Immature natural killer cell (primary cell): Measurements from ENCODE around the gene TMCO4. TPM values are rescaled to one million over a fixed set of nuclear protein-coding genes. Genes with fewer than 3 reads are reported as not detected.

Source experiments
- DNase-seq, 3 donors: peaks; one replicate each; pipeline ENCODE4 v3.0.0; 2022; ENCODE audit warnings: mixed read lengths in 1 of 3
- H3K27ac Mint-ChIP-seq, 6 donors: one replicate each; pipeline ENCODE4 v1.8.0; 2020; ENCODE audit warnings: mixed read lengths in 6 of 6, mild to moderate bottlenecking in 5 of 6, inconsistent platforms in 4 of 6, moderate library complexity in 3 of 6
- H3K27me3 Mint-ChIP-seq, 3 donors: one replicate each; pipeline ENCODE4 v1.8.0; 2020 to 2021; ENCODE audit warnings: low read depth in 3 of 3, mild to moderate bottlenecking in 3 of 3, mixed read lengths in 3 of 3, moderate library complexity in 3 of 3, inconsistent platforms in 1 of 3
- H3K36me3 Mint-ChIP-seq, 3 donors: one replicate each; pipeline ENCODE4 v1.8.0; 2020; ENCODE audit warnings: mixed read lengths in 3 of 3, inconsistent platforms in 2 of 3, mild to moderate bottlenecking in 2 of 3
- H3K4me1 Mint-ChIP-seq, 2 donors: one replicate each; pipeline ENCODE4 v1.8.0; 2020; ENCODE audit warnings: inconsistent platforms in 2 of 2, mild to moderate bottlenecking in 2 of 2, mixed read lengths in 2 of 2, moderate library complexity in 1 of 2
- H3K4me3 Mint-ChIP-seq, 5 donors: one replicate each; pipeline ENCODE4 v1.8.0; 2020; ENCODE audit warnings: mild to moderate bottlenecking in 5 of 5, mixed read lengths in 5 of 5, inconsistent platforms in 3 of 5, moderate library complexity in 3 of 5
- H3K9me3 Mint-ChIP-seq, 6 donors: one replicate each; pipeline ENCODE4 v1.8.0; 2020; ENCODE audit warnings: mild to moderate bottlenecking in 6 of 6, mixed read lengths in 6 of 6, inconsistent platforms in 4 of 6, moderate library complexity in 3 of 6
- polyA plus RNA-seq, 3 donors: library from polyadenylated mRNA; unstranded; fragments of 300-500 nt; fragmentation: Illumina TruSeq; gene quantifications; one replicate each; pipeline ENCODE4 v1.2.3, GENCODE V29; 2021

Gene TMCO4
- polyA plus RNA-seq, 3 donors from 2014 or later = 13.1 to 17.0 (median 16.9) TPM

GRCh38 chr1:19743180-19743579 lies 56.5 kb downstream of the TMCO4 start:
- H3K27ac Mint-ChIP-seq = no peak overlapping the region
- no peak for DNase-seq
- peaks cover 18 to 42% (median 38%) of the 10 kb centered on the region in 3 donors for H3K36me3 Mint-ChIP-seq
- H3K4me1 Mint-ChIP-seq = no peaks in the 10 kb centered on the region
- H3K27me3 Mint-ChIP-seq = peaks cover 0 to 2% (median 0%) of the 10 kb centered on the region in 3 donors
- H3K4me3 Mint-ChIP-seq = no peak overlapping the region
- H3K9me3 Mint-ChIP-seq = no peaks in the 10 kb centered on the region

GRCh38 chr1:19739628-19740027 lies 60.1 kb downstream of the TMCO4 start:
- Mint-ChIP-seq H3K36me3 (peaks cover 13 to 41% (median 39%) of the 10 kb centered on the region in 3 donors), H3K4me3 (no peak overlapping the region), H3K27ac (no peak overlapping the region), H3K27me3 (peaks cover 0 to 3% (median 0%) of the 10 kb centered on the region in 3 donors), H3K4me1 (no peaks in the 10 kb centered on the region), H3K9me3 (no peaks in the 10 kb centered on the region)
- DNase-seq = no peak

GRCh38 chr1:19738669-19739068 lies 61.0 kb downstream of the TMCO4 start:
- Mint-ChIP-seq H3K9me3 (no peaks in the 10 kb centered on the region), H3K4me1 (no peaks in the 10 kb centered on the region), H3K27me3 (peaks cover 0 to 2% (median 0%) of the 10 kb centered on the region in 3 donors), H3K4me3 (no peak overlapping the region), H3K36me3 (peaks cover 12 to 43% (median 40%) of the 10 kb centered on the region in 3 donors), H3K27ac (no peak overlapping the region)
- DNase-seq = no peak

GRCh38 chr1:19738076-19738475 lies 61.6 kb downstream of the TMCO4 start:
- no peak overlapping the region for H3K4me3 Mint-ChIP-seq
- H3K4me1 Mint-ChIP-seq = no peaks in the 10 kb centered on the region
- H3K9me3 Mint-ChIP-seq = no peaks in the 10 kb centered on the region
- peaks cover 12 to 44% (median 36%) of the 10 kb centered on the region in 3 donors for H3K36me3 Mint-ChIP-seq
- DNase-seq = no peak
- peaks cover 0 to 1% (median 0%) of the 10 kb centered on the region in 3 donors for H3K27me3 Mint-ChIP-seq
- H3K27ac Mint-ChIP-seq = no peak overlapping the region

GRCh38 chr1:19737104-19737825 lies 62.5 kb downstream of the TMCO4 start:
- no peak for DNase-seq
- H3K4me1 Mint-ChIP-seq = no peaks in the 10 kb centered on the region
- H3K36me3 Mint-ChIP-seq = peaks cover 12 to 48% (median 40%) of the 10 kb centered on the region in 3 donors
- no peak overlapping the region for H3K27ac Mint-ChIP-seq
- no peak overlapping the region for H3K4me3 Mint-ChIP-seq
- H3K9me3 Mint-ChIP-seq = no peaks in the 10 kb centered on the region
- H3K27me3 Mint-ChIP-seq = peaks cover 0 to 2% (median 1%) of the 10 kb centered on the region in 3 donors

GRCh38 chr1:19735440-19736127 lies 64.1 kb downstream of the TMCO4 start:
- no peak for DNase-seq
- H3K27ac Mint-ChIP-seq = no peak overlapping the region
- H3K9me3 Mint-ChIP-seq = peaks cover 0 to 3% (median 0%) of the 10 kb centered on the region in 6 donors
- H3K4me3 Mint-ChIP-seq = no peak overlapping the region
- H3K4me1 Mint-ChIP-seq = no peaks in the 10 kb centered on the region
- peaks cover 0 to 2% (median 1%) of the 10 kb centered on the region in 3 donors for H3K27me3 Mint-ChIP-seq
- H3K36me3 Mint-ChIP-seq = peaks cover 17 to 56% (median 51%) of the 10 kb centered on the region in 3 donors

- Mint-ChIP-seq H3K27ac (no peak overlapping the region), H3K4me1 (no peaks in the 10 kb centered on the region), H3K9me3 (peaks cover 0 to 3% (median 0%) of the 10 kb centered on the region in 6 donors), H3K4me3 (no peak overlapping the region), H3K36me3 (peaks cover 22 to 60% (median 57%) of the 10 kb centered on the region in 3 donors), H3K27me3 (peaks cover 0 to 2% (median 1%) of the 10 kb centered on the region in 3 donors)
- no peak for DNase-seq
Observed at GRCh38 chr1:19734472-19734999, 65.2 kb downstream of the TMCO4 start.

GRCh38 chr1:19734056-19734455 lies 65.7 kb downstream of the TMCO4 start:
- Mint-ChIP-seq H3K27me3 (peaks cover 0 to 2% (median 1%) of the 10 kb centered on the region in 3 donors), H3K27ac (no peak overlapping the region), H3K4me1 (no peaks in the 10 kb centered on the region), H3K9me3 (peaks cover 0 to 3% (median 0%) of the 10 kb centered on the region in 6 donors), H3K4me3 (no peak overlapping the region), H3K36me3 (peaks cover 22 to 58% (median 53%) of the 10 kb centered on the region in 3 donors)
- DNase-seq = no peak

GRCh38 chr1:19733615-19734014 lies 66.1 kb downstream of the TMCO4 start:
- no peak for DNase-seq
- no peak overlapping the region for H3K4me3 Mint-ChIP-seq
- H3K27ac Mint-ChIP-seq = no peak overlapping the region
- H3K27me3 Mint-ChIP-seq = peaks cover 0 to 2% (median 1%) of the 10 kb centered on the region in 3 donors
- H3K4me1 Mint-ChIP-seq = no peaks in the 10 kb centered on the region
- H3K9me3 Mint-ChIP-seq = peaks cover 0 to 3% (median 0%) of the 10 kb centered on the region in 6 donors
- peaks cover 19 to 57% (median 56%) of the 10 kb centered on the region in 3 donors for H3K36me3 Mint-ChIP-seq

- no peak overlapping the region for H3K27ac Mint-ChIP-seq
- no peak for DNase-seq
- no peak overlapping the region for H3K4me3 Mint-ChIP-seq
- peaks cover 19 to 59% (median 57%) of the 10 kb centered on the region in 3 donors for H3K36me3 Mint-ChIP-seq
- H3K27me3 Mint-ChIP-seq = peaks cover 0 to 2% (median 1%) of the 10 kb centered on the region in 3 donors
- H3K4me1 Mint-ChIP-seq = no peaks in the 10 kb centered on the region
- H3K9me3 Mint-ChIP-seq = peaks cover 0 to 3% (median 0%) of the 10 kb centered on the region in 6 donors
Observed at GRCh38 chr1:19731311-19731821, 68.3 kb downstream of the TMCO4 start.

- no peak overlapping the region for H3K27ac Mint-ChIP-seq
- H3K27me3 Mint-ChIP-seq = peaks cover 0 to 2% (median 0%) of the 10 kb centered on the region in 3 donors
- H3K4me3 Mint-ChIP-seq = no peak overlapping the region
- H3K4me1 Mint-ChIP-seq = no peaks in the 10 kb centered on the region
- no peak for DNase-seq
- H3K9me3 Mint-ChIP-seq = peaks cover 0 to 3% (median 0%) of the 10 kb centered on the region in 6 donors
- H3K36me3 Mint-ChIP-seq = peaks cover 21 to 57% (median 56%) of the 10 kb centered on the region in 3 donors
Observed at GRCh38 chr1:19730793-19731192, 68.9 kb downstream of the TMCO4 start.

- H3K9me3 Mint-ChIP-seq = peaks cover 0 to 3% (median 0%) of the 10 kb centered on the region in 6 donors
- H3K4me3 Mint-ChIP-seq = no peak overlapping the region
- no peak overlapping the region for H3K27ac Mint-ChIP-seq
- peaks cover 25 to 57% (median 53%) of the 10 kb centered on the region in 3 donors for H3K36me3 Mint-ChIP-seq
- peaks cover 0 to 2% (median 0%) of the 10 kb centered on the region in 3 donors for H3K27me3 Mint-ChIP-seq
- no peaks in the 10 kb centered on the region for H3K4me1 Mint-ChIP-seq
- no peak for DNase-seq
Observed at GRCh38 chr1:19730232-19730631, 69.5 kb downstream of the TMCO4 start.

GRCh38 chr1:19728413-19729145 lies 71.1 kb downstream of the TMCO4 start:
- H3K9me3 Mint-ChIP-seq = peaks cover 0 to 3% (median 0%) of the 10 kb centered on the region in 6 donors
- H3K27ac Mint-ChIP-seq = no peak overlapping the region
- H3K27me3 Mint-ChIP-seq = peaks cover 0 to 2% (median 0%) of the 10 kb centered on the region in 3 donors
- no peak overlapping the region for H3K4me3 Mint-ChIP-seq
- H3K4me1 Mint-ChIP-seq = no peaks in the 10 kb centered on the region
- H3K36me3 Mint-ChIP-seq = peaks cover 21 to 49% (median 46%) of the 10 kb centered on the region in 3 donors
- no peak for DNase-seq
